PC-3 (cell line): ENCODE measurements around the gene GJB5. TPM values are rescaled to one million over a fixed set of nuclear protein-coding genes. Genes with fewer than 3 reads are reported as not detected.

Experiments
- ATAC-seq: fragments of 200-7000 bp; cut with Tn5 transposase; 2 replicates; pipeline ENCODE4 v1.9.1; 2020; ENCODE audit warnings: mild to moderate bottlenecking, moderate library complexity
- BruUV-seq: library from RNA; stranded (reverse); fragments of 400-500 nt; replicated peaks from 2 replicates; lab custom pipeline; 2021; lab: Mats Ljungman, UMichigan
- CTCF ChIA-PET: fragments of 300-600 bp; sonication (Branson Sonifier 250); formaldehyde crosslinking; loops from one replicate; lab custom pipeline; 2022; ENCODE audit warnings: antibody characterized with exemption; lab: Charles Lee
- POLR2A ChIA-PET: fragments of 300-600 bp; sonication (Branson Sonifier 250); formaldehyde crosslinking; loops from one replicate; lab custom pipeline; 2022; ENCODE audit warnings: antibody characterized with exemption; ENCODE audit not compliant: unreplicated experiment; lab: Charles Lee
- DNase-seq: peaks from one replicate; pipeline ENCODE4 v3.0.0-alpha.2; 2015
- H2AFZ ChIP-seq: fragments of 300-600 bp; sonication (generic); 2 replicates; pipeline ENCODE4 v1.6.0; 2016; ENCODE audit warnings: antibody characterized with exemption, low read length
- H3F3A ChIP-seq: fragments of 300-600 bp; sonication (generic); one replicate; pipeline ENCODE4 v1.6.0; 2017; ENCODE audit warnings: antibody characterized with exemption, low read length, control low read depth, mild to moderate bottlenecking; ENCODE audit not compliant: unreplicated experiment
- H3K27ac ChIP-seq: fragments of 300-600 bp; sonication (generic); 2 replicates; pipeline ENCODE4 v1.5.1; 2016; ENCODE audit warnings: mild to moderate bottlenecking, low read length
- H3K27me3 ChIP-seq: fragments of 300-600 bp; sonication (generic); 2 replicates; pipeline ENCODE4 v1.6.1; 2016; ENCODE audit warnings: low read length, mixed read lengths
- H3K36me3 ChIP-seq: fragments of 300-600 bp; sonication (generic); 2 replicates; pipeline ENCODE4 v1.6.1; 2016; ENCODE audit warnings: low read depth, mixed run types, low read length, mixed read lengths
- H3K4me1 ChIP-seq: fragments of 300-600 bp; sonication (generic); 2 replicates; pipeline ENCODE4 v1.5.1; 2016; ENCODE audit warnings: low read length; ENCODE audit not compliant: insufficient read depth
- H3K4me2 ChIP-seq: fragments of 300-600 bp; sonication (generic); 2 replicates; pipeline ENCODE4 v1.6.0; 2016; ENCODE audit warnings: low read length
- H3K4me3 ChIP-seq: fragments of 300-600 bp; sonication (generic); 2 replicates; pipeline ENCODE4 v1.5.1; 2016; ENCODE audit warnings: mild to moderate bottlenecking, low read length, mixed read lengths
- H3K79me2 ChIP-seq: fragments of 300-600 bp; sonication (generic); 2 replicates; pipeline ENCODE4 v1.6.1; 2017; ENCODE audit warnings: low read length, mixed read lengths
- H3K9ac ChIP-seq: fragments of 300-600 bp; sonication (generic); 2 replicates; pipeline ENCODE4 v1.6.0; 2016; ENCODE audit warnings: mild to moderate bottlenecking, low read length
- H3K9me2 ChIP-seq: fragments of 300-600 bp; sonication (generic); replicated peaks from 2 replicates; pipeline ENCODE4 v1.6.1; 2016; ENCODE audit warnings: mixed run types, low read length, mixed read lengths
- H3K9me3 ChIP-seq: fragments of 300-600 bp; sonication (generic); 2 replicates; pipeline ENCODE4 v1.6.1; 2016; ENCODE audit warnings: low read length, mixed read lengths
- H4K20me1 ChIP-seq: fragments of 300-600 bp; sonication (generic); 2 replicates; pipeline ENCODE4 v1.6.1; 2016; ENCODE audit warnings: low read length, mixed read lengths
- EZH2 ChIP-seq: fragments of 300-600 bp; sonication (generic); IDR thresholded peaks from one replicate; pipeline ENCODE4 v1.6.1; 2017; ENCODE audit warnings: antibody characterized with exemption, mild to moderate bottlenecking, low read length; ENCODE audit not compliant: unreplicated experiment
- EZH2phosphoT487 ChIP-seq: fragments of 300-600 bp; sonication (generic); IDR thresholded peaks from 2 replicates; pipeline ENCODE4 v1.6.1; 2018; ENCODE audit warnings: mild to moderate bottlenecking, antibody characterized with exemption, low read length, borderline replicate concordance
- intact Hi-C: fragments of 100-400 bp; cut with micrococcal nuclease; formaldehyde crosslinking; loops from 2 replicates; pipeline ENCODE4 v1.9.0; 2023
- total RNA-seq: library from RNA; depleted of rRNA; stranded (reverse); fragments of >200 nt; gene quantifications from 2 replicates; pipeline ENCODE4 v1.2.3, GENCODE V29; 2014; rRNA removed
- TF ChIP-seq, protein P1 (sequence below): fragments of 300-600 bp; sonication (generic); conservative IDR thresholded peaks from 2 replicates; pipeline ENCODE4 v1.5.1; 2017; ENCODE audit warnings: antibody characterized with exemption, low read depth, mild to moderate bottlenecking, low read length

GJB5 gene
- total RNA-seq, 1 experiment from 2014 or later, result 7.2 TPM

GRCh38 chr1:34803770-34804169 lies 48.9 kb downstream of the GJB5 start:
- POLR2A ChIA-PET, result no interaction called here
- 0 out of 2 replicates have a peak, but pooled peaks cover 7% of the 10 kb centered on the region for H3K4me1 ChIP-seq
- no peak overlapping the region for H2AFZ ChIP-seq
- intact Hi-C loops, result no loop called here
- TF ChIP-seq, protein P1, sequence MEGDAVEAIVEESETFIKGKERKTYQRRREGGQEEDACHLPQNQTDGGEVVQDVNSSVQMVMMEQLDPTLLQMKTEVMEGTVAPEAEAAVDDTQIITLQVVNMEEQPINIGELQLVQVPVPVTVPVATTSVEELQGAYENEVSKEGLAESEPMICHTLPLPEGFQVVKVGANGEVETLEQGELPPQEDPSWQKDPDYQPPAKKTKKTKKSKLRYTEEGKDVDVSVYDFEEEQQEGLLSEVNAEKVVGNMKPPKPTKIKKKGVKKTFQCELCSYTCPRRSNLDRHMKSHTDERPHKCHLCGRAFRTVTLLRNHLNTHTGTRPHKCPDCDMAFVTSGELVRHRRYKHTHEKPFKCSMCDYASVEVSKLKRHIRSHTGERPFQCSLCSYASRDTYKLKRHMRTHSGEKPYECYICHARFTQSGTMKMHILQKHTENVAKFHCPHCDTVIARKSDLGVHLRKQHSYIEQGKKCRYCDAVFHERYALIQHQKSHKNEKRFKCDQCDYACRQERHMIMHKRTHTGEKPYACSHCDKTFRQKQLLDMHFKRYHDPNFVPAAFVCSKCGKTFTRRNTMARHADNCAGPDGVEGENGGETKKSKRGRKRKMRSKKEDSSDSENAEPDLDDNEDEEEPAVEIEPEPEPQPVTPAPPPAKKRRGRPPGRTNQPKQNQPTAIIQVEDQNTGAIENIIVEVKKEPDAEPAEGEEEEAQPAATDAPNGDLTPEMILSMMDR, result no peak
- TF ChIP-seq EZH2 (no peak), EZH2phosphoT487 (no peak)
- no peaks in the 10 kb centered on the region for H3K79me2 ChIP-seq
- no peak overlapping the region for H3K4me2 ChIP-seq
- DNase-seq, result no peak
- no peak overlapping the region for H3K27ac ChIP-seq
- no peaks in the 10 kb centered on the region for H3K27me3 ChIP-seq
- H3K4me3 ChIP-seq, result no peak overlapping the region
- no peaks in the 10 kb centered on the region for H4K20me1 ChIP-seq
- H3K9ac ChIP-seq, result no peak overlapping the region
- H3K9me3 ChIP-seq, result no peaks in the 10 kb centered on the region
- no peaks in the 10 kb centered on the region for H3F3A ChIP-seq
- no peaks in the 10 kb centered on the region for H3K9me2 ChIP-seq
- no TSS peak for BruUV-seq
- CTCF ChIA-PET, result no interaction called here
- no peaks in the 10 kb centered on the region for H3K36me3 ChIP-seq
- no peak for ATAC-seq

- Histone ChIP-seq H2AFZ (no peak overlapping the region; the same call in 1 of the 2 replicates), H3K4me3 (no peak overlapping the region), H3K9me2 (no peaks in the 10 kb centered on the region), H3K27me3 (no peaks in the 10 kb centered on the region), H3K9me3 (no peaks in the 10 kb centered on the region), H4K20me1 (no peaks in the 10 kb centered on the region), H3K4me1 (0 out of 2 replicates have a peak, but pooled peaks cover 7% of the 10 kb centered on the region), H3K27ac (no peak overlapping the region), H3K79me2 (no peaks in the 10 kb centered on the region), H3K4me2 (no peak overlapping the region), H3K9ac (no peak overlapping the region), H3F3A (no peaks in the 10 kb centered on the region), H3K36me3 (no peaks in the 10 kb centered on the region)
- DNase-seq, result no peak
- BruUV-seq, result no TSS peak
- POLR2A ChIA-PET, result no interaction called here
- intact Hi-C loops, result no loop called here
- CTCF ChIA-PET, result no interaction called here
- no peak for ATAC-seq
- TF ChIP-seq EZH2 (no peak), EZH2phosphoT487 (no peak)
- TF ChIP-seq, protein P1, result no peak
Measured at GRCh38 chr1:34806396-34806795, 51.5 kb downstream of the GJB5 start.

Other genes with a start within 250 kb of the GJB5 start
- gene GJB4, start 4.7 kb downstream of the GJB5 start, total RNA-seq, result 0.12 TPM in 1 of 2 replicates, not detected in the other
- 89.9 and 97.9 TPM in 2 replicates for gene GJB3, start 26.2 kb downstream of the GJB5 start, total RNA-seq
- not detected in 2 replicates for gene GJA4, start 38.0 kb downstream of the GJB5 start, total RNA-seq
- gene SMIM12, start 104.7 kb downstream of the GJB5 start, total RNA-seq, result 47.2 and 53.0 TPM in 2 replicates
- not detected in 2 replicates for gene DLGAP3, start 174.6 kb downstream of the GJB5 start, total RNA-seq
- 10.7 and 10.9 TPM in 2 replicates for gene TMEM35B, start 230.3 kb downstream of the GJB5 start, total RNA-seq